C4-2B (cell line): ENCODE results near the gene TBCEL.

Source experiments
- H3K27ac ChIP-seq: fragments of 450-650 bp; 2 replicates; pipeline ENCODE4 v1.5.1; 2017
- CTCF ChIP-seq: fragments of 450-650 bp; conservative IDR thresholded peaks from 2 replicates; pipeline ENCODE4 v1.5.1; 2017; ENCODE audit warnings: mild to moderate bottlenecking
- ZFX ChIP-seq: fragments of 450-650 bp; IDR thresholded peaks from 2 replicates; pipeline ENCODE4 v1.6.1; 2017

Gene TBCEL

GRCh38 chr11:120988603-120989002 is 35.3 kb upstream of the TBCEL start:
- no peak for TF ChIP-seq CTCF
- no peak for TF ChIP-seq ZFX
- H3K27ac ChIP-seq, result no peak overlapping the region

- no peak for TF ChIP-seq CTCF
- TF ChIP-seq ZFX, result no peak
- no peak overlapping the region for H3K27ac ChIP-seq
Measured at GRCh38 chr11:120991830-120992686, 31.8 kb upstream of the TBCEL start.

GRCh38 chr11:120994091-120994859 is 29.6 kb upstream of the TBCEL start:
- TF ChIP-seq ZFX (no peak), CTCF (no peak)
- no peak overlapping the region for H3K27ac ChIP-seq

- no peak for TF ChIP-seq CTCF
- no peak for TF ChIP-seq ZFX
- H3K27ac ChIP-seq, result no peak overlapping the region
Measured at GRCh38 chr11:120995184-120995583, 28.7 kb upstream of the TBCEL start.

GRCh38 chr11:120996973-120997372 is 26.9 kb upstream of the TBCEL start:
- no peak overlapping the region for H3K27ac ChIP-seq
- TF ChIP-seq CTCF, result no peak
- no peak for TF ChIP-seq ZFX

GRCh38 chr11:120998581-120998980 is 25.3 kb upstream of the TBCEL start:
- TF ChIP-seq CTCF (no peak), ZFX (no peak)
- no peak overlapping the region for H3K27ac ChIP-seq

GRCh38 chr11:121004206-121004840 is 19.6 kb upstream of the TBCEL start:
- no peak overlapping the region for H3K27ac ChIP-seq
- TF ChIP-seq ZFX (no peak), CTCF (no peak)
